Measurements from ENCODE around the gene CXCR5. TPM values are rescaled to one million over a fixed set of nuclear protein-coding genes. Genes with fewer than 3 reads are reported as not detected.
"Not testable (repeated sequence)": the region's sequence is repeated elsewhere in the genome, so short reads cannot be mapped to it uniquely, and the experiment has no call there.

CXCR5 gene
- not detected in 2 replicates for total RNA-seq (2014; rRNA removed; shearing (Covaris generic))

DNA sequence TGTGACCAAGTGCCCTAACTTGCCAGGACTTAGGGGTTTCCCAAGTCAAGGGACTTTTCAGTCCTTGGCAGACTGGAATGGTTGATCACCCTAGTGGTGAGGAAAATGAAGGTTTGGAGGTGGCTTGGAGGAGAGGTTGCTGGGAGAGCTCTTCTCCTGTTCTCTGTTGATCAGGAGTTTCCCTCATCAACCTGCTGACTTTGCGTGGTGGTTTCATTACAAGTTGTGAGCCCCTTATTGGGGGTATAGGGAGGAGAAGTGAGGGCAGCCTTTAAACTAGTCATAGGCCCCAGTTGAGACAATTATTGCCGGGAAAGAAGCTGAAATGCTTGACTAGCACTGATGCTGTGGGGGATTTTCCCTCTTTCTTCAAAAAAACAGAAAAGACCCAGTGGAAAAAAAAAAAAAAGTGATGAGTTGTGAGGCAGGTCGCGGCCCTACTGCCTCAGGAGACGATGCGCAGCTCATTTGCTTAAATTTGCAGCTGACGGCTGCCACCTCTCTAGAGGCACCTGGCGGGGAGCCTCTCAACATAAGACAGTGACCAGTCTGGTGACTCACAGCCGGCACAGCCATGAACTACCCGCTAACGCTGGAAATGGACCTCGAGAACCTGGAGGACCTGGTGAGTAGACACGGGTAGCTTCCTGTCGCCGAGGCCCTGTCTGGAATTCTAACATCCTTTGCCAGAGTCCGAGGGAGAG is at the start of gene CXCR5:
Gene CXCR5 (plus strand): TSS at position 525 of the 704 bp plus-strand sequence. CDS start 50 bp downstream, at position 575.
- no peak for DNase-seq (ENCODE audit: low spot score)

- no peak for DNase-seq (ENCODE audit: low spot score)
Observed at GRCh38 chr11:118834427-118835028, 49.2 kb upstream of the CXCR5 start.

- no peak for DNase-seq (ENCODE audit: low spot score)
Observed at GRCh38 chr11:118837868-118838267, 45.8 kb upstream of the CXCR5 start.

- DNase-seq (ENCODE audit: low spot score), result no peak
Observed at GRCh38 chr11:118838905-118839553, 44.7 kb upstream of the CXCR5 start.

GRCh38 chr11:118841469-118842242 is 42.0 kb upstream of the CXCR5 start:
- no peak for DNase-seq (ENCODE audit: low spot score)

- no peak for DNase-seq (ENCODE audit: low spot score)
Observed at GRCh38 chr11:118842369-118842768, 41.3 kb upstream of the CXCR5 start.

DNA sequence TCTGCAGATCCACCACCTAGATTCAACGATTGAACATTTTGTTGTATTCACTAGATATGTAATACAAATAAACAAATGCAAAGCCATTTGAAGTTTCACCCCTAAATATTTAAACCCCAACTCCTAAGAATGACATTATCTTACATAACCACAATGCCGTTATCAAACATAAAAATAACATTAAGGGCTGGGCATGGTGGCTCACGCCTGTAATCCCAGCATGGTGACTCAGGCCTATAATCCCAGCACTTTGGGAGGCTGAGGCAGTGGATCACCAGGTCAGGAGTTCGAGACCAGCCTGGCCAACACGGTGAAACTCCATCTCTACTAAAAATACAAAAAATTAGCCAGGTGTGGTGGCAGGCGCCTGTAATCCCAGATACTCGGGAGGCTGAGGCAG is 40.8 kb upstream of the CXCR5 start:
- not testable (repeated sequence) for DNase-seq (ENCODE audit: low spot score)

DNA sequence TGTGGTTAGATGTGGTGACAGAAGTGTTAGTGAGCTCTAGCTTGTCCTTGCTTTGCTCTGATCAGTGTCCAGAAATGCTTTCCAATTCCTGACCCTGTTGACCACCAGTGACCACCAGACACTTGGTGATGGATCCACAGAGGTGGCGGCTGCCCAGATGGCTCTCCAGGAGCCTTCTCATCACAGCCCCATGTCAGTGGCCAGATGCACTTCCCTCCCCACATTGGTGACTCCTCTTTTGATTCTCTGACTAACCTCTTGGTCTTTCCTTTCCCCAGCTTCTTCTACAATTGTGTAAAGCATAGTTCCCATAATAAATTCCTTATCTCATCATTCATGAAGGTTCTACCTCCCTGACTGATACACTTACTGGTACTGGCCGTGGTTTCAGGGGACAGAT is 40.1 kb upstream of the CXCR5 start:
- no peak for DNase-seq (ENCODE audit: low spot score)

GRCh38 chr11:118845369-118845768 is 38.3 kb upstream of the CXCR5 start:
- DNase-seq (ENCODE audit: low spot score), result no peak

GRCh38 chr11:118846181-118846935 is 37.3 kb upstream of the CXCR5 start:
- no peak for DNase-seq (ENCODE audit: low spot score)

- DNase-seq (ENCODE audit: low spot score), result no peak
Observed at GRCh38 chr11:118849825-118850224, 33.9 kb upstream of the CXCR5 start.

DNA sequence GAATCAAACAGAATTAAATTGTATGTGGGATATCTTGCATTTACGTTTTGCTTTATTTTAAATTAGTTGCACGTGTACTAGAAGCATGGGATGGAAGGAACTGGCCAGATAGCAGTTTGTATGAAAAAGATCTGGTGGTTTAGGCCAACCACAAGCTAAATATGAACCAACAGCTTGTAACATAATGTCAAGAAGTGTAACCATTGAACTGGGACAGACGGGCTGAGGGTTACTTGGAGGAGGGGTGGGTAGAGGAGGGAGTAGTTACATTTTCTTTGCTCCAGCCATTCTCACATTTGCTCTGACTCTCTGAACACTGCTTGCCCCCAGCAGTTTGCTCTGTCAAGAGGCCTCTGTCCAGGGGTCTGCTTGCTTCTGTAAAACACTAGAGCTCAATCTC is 31.7 kb upstream of the CXCR5 start:
- no peak for DNase-seq (ENCODE audit: low spot score)

GRCh38 chr11:118853678-118854077 is 30.0 kb upstream of the CXCR5 start:
- no peak for DNase-seq (ENCODE audit: low spot score)

DNA sequence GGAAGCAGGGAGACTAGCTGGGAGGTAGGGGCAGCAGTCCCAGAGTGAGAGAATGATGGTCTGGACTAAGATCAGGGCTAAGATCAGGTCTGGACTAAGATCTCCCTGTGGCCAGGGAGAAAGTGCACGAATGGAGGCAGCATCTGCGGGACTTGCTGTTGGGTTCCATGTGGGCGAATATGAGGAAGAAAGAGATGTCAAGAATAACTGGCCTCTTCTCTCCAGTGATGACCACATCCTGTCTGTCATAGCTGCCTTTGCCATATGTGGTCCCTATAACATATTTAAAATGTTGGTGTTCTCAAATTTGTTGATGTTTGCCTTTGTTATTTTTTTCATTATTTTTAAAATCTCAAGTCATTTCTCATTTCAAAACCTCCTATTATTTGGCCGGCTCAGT is 27.4 kb upstream of the CXCR5 start:
- no peak for DNase-seq (ENCODE audit: low spot score)

DNA sequence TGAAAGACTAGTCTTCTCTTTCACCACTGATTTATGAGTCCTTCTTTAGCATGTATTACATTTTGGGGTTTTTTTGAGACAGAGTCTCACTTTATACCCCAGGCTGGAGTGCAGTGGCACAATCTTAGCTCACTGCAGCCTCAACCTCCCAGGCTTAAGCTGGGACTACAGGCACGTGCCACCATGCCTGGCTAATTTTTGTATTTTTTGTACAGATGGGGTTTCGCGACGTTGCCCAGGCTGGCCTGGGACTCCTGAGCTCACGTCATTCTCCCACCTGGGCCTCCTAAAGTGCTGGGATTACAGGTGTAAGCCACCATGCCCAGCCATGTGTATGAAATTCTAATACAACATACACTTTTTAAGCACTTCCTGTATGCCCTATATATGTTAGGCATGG is 26.3 kb upstream of the CXCR5 start:
- no peak for DNase-seq (ENCODE audit: low spot score)

GRCh38 chr11:118859973-118860372 is 23.7 kb upstream of the CXCR5 start:
- no peak for DNase-seq (ENCODE audit: low spot score)

DNA sequence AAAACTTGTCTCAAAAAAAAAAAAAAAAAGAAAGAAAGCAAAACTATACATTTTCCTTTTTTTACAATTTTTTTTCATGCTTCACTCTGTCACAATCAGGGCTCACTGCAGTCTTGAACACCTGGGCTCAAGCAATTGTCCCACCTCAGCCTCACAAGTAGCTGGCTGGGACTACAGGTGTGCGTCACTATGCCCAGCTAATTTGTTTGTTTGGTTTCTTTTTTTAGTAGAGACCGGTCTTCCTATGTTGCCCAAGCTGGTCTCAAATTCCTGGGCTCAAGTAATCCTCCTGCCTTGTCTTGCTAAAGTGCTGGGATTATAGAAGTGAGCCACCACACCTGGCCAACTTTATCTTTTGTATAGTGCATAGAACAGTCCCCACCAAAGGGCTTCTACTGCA is 15.0 kb upstream of the CXCR5 start:
- no peak for DNase-seq (ENCODE audit: low spot score)

GRCh38 chr11:118870396-118871343 is 13.0 kb upstream of the CXCR5 start:
- DNase-seq (ENCODE audit: low spot score), result no peak

- no peak for DNase-seq (ENCODE audit: low spot score)
Observed at GRCh38 chr11:118872403-118872821, 11.3 kb upstream of the CXCR5 start.

DNA sequence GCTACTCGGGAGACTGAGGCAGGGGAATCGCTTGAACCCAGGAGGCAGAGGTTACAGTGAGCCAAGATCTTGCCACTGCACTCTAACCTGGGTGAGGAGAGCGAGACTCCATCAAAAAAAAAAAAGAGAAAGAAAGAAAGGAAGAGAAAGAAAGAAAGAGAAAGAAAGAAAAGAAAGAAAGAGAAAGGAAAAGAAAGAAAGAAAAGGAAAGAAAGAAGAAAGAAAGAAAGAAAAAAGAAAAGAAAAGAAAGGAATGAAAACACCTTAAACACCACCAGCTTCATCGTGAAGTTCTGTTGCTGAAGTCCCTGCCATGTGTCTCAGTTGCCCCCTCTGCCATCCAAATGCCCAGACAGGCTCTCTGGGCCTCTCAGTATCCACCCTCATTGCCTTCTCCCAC is 9.9 kb upstream of the CXCR5 start:
- DNase-seq (ENCODE audit: low spot score), result no peak

Data from H4 (cell line).